Gastrocnemius medialis (tissue), 4 donors: ENCODE results near the gene ITIH4. TPM values are rescaled to one million over a fixed set of nuclear protein-coding genes. Genes with fewer than 3 reads are reported as not detected.

Experiments
- ATAC-seq, 2 donors: fragments of 150-250 bp; one replicate each; pipeline ENCODE4 v1.9.1; 2016
- DNase-seq, 2 donors: peaks; one replicate each; pipeline ENCODE4 v3.0.0-alpha.2; 2019
- H3K27ac ChIP-seq, 4 donors: fragments of 200-600 bp; sonication (generic); 1 replicate in 1 of 4; 2 replicates in 3 of 4; pipeline ENCODE4 v1.5.1; 2016 to 2018; ENCODE audit warnings: mild to moderate bottlenecking in 2 of 4, moderate library complexity in 1 of 4
- H3K27me3 ChIP-seq, 3 donors: fragments of 200-600 bp; sonication (generic) in 2 of 3; 1 replicate in 1 of 3; 2 replicates in 2 of 3; pipeline versions ENCODE4 v1.5.1 to v1.6.0; 2016 to 2019; ENCODE audit warnings: mild to moderate bottlenecking in 1 of 3, moderate library complexity in 1 of 3
- H3K36me3 ChIP-seq, 2 donors: fragments of 200-600 bp; sonication (generic) in 1 of 2; one replicate each; pipeline ENCODE4 v1.5.1; 2017 to 2018
- H3K4me1 ChIP-seq, 2 donors: fragments of 200-600 bp; sonication (generic) in 1 of 2; one replicate each; pipeline ENCODE4 v1.5.1; 2016 to 2017; ENCODE audit warnings: mild to moderate bottlenecking in 2 of 2
- H3K4me3 ChIP-seq, 4 donors: fragments of 200-600 bp; sonication (generic) in 3 of 4; 1 replicate in 1 of 4; 2 replicates in 3 of 4; pipeline ENCODE4 v1.5.1; 2016 to 2019; ENCODE audit warnings: mild to moderate bottlenecking in 2 of 4
- H3K9me3 ChIP-seq, 3 donors: fragments of 200-600 bp; sonication (generic) in 2 of 3; 1 replicate in 1 of 3; 2 replicates in 2 of 3; pipeline ENCODE4 v1.5.1; 2016 to 2019
- CTCF ChIP-seq, 5 experiments: fragments of 450-650 bp in 3 of 5; fragments of 200-600 bp in 2 of 5; sonication (generic) in 2 of 5; IDR thresholded peaks in 4 of 5; conservative IDR thresholded peaks in 1 of 5; 1 replicate in 4 of 5; 2 replicates in 1 of 5; pipeline ENCODE4 v1.5.1; 2016 to 2019; ENCODE audit warnings: antibody characterized with exemption in 5 of 5, mild to moderate bottlenecking in 3 of 5, moderate library complexity in 3 of 5
- POLR2A ChIP-seq, 2 donors: fragments of 450-650 bp; IDR thresholded peaks; one replicate each; pipeline ENCODE4 v1.6.1; 2017; ENCODE audit warnings: antibody characterized with exemption in 2 of 2, mild to moderate bottlenecking in 2 of 2, moderate library complexity in 2 of 2
- in situ Hi-C, 4 donors: fragments of 200-750 bp; cut with MboI; loops; one replicate each; pipeline versions ENCODE4 v1.15.0 to v1.8.0; 2017; ENCODE audit warnings: low sequenced_read_pairs in 4 of 4
- intact Hi-C: fragments of 100-400 bp; cut with DNase I; formaldehyde crosslinking; loops from one replicate; pipeline ENCODE4 v1.15.1; 2023; ENCODE audit warnings: low total_unique reads
- total RNA-seq, 4 donors: library from RNA; depleted of rRNA; stranded (reverse); fragments of >200 nt; gene quantifications; one replicate each; pipeline versions ENCODE4 v1.1.0 to v1.2.3, GENCODE V29; 2016

The ITIH4 gene
- total RNA-seq, 4 donors from 2014 or later, result 3.5 to 20.4 (median 12.7) TPM

- DNase-seq (no peak), ATAC-seq (no peak)
- TF ChIP-seq CTCF (IDR thresholded peaks at IDR 0.05 in 4 of 5, conservative IDR thresholded peaks at IDR 0.05 in 1 of 5) (no peak), POLR2A (IDR thresholded peaks at IDR 0.05) (no peak)
- in situ Hi-C loops, result no loop called here
- Histone ChIP-seq H3K4me3 (no peak overlapping the region), H3K9me3 (no peaks in the 10 kb centered on the region), H3K27me3 (no peaks in the 10 kb centered on the region), H3K27ac (peak overlapping the region in 1 of 4 donors; percentile 96), H3K36me3 (peaks cover 0 to 83% of the 10 kb centered on the region in 2 donors), H3K4me1 (peaks cover 7 to 8% of the 10 kb centered on the region in 2 donors)
- intact Hi-C loops, result no loop called here
Observed at GRCh38 chr3:52817221-52817620, 13.3 kb downstream of the ITIH4 start.

- no peak for DNase-seq
- H3K27ac ChIP-seq, result peak overlapping the region in 1 of 4 donors; percentile 27
- H3K36me3 ChIP-seq, result peaks cover 0 to 77% of the 10 kb centered on the region in 2 donors
- no peak overlapping the region for H3K4me3 ChIP-seq
- intact Hi-C loops, result no loop called here
- no peak for ATAC-seq
- peaks cover 7 to 8% of the 10 kb centered on the region in 2 donors for H3K4me1 ChIP-seq
- no peaks in the 10 kb centered on the region for H3K27me3 ChIP-seq
- no peaks in the 10 kb centered on the region for H3K9me3 ChIP-seq
- TF ChIP-seq CTCF (IDR thresholded peaks at IDR 0.05 in 4 of 5, conservative IDR thresholded peaks at IDR 0.05 in 1 of 5) (no peak), POLR2A (IDR thresholded peaks at IDR 0.05) (no peak)
- in situ Hi-C loops, result no loop called here
Observed at GRCh38 chr3:52816654-52817053, 13.8 kb downstream of the ITIH4 start.

- no peak overlapping the region for H3K27ac ChIP-seq
- peaks cover 7 to 11% of the 10 kb centered on the region in 2 donors for H3K4me1 ChIP-seq
- H3K36me3 ChIP-seq, result peaks cover 0 to 73% of the 10 kb centered on the region in 2 donors
- no peaks in the 10 kb centered on the region for H3K9me3 ChIP-seq
- TF ChIP-seq CTCF (IDR thresholded peaks at IDR 0.05 in 4 of 5, conservative IDR thresholded peaks at IDR 0.05 in 1 of 5) (no peak), POLR2A (IDR thresholded peaks at IDR 0.05) (no peak)
- intact Hi-C loops, result no loop called here
- DNase-seq (no peak), ATAC-seq (no peak)
- in situ Hi-C loops, result no loop called here
- no peak overlapping the region for H3K4me3 ChIP-seq
- no peaks in the 10 kb centered on the region for H3K27me3 ChIP-seq
Observed at GRCh38 chr3:52816199-52816598, 14.3 kb downstream of the ITIH4 start.

GRCh38 chr3:52813810-52814209 is 16.7 kb downstream of the ITIH4 start:
- ATAC-seq (no peak), DNase-seq (no peak)
- intact Hi-C loops, result no loop called here
- no peak for TF ChIP-seq CTCF (IDR thresholded peaks at IDR 0.05 in 4 of 5, conservative IDR thresholded peaks at IDR 0.05 in 1 of 5)
- TF ChIP-seq POLR2A (IDR thresholded peaks at IDR 0.05), result no peak
- Histone ChIP-seq H3K9me3 (no peaks in the 10 kb centered on the region), H3K4me3 (no peak overlapping the region), H3K4me1 (peaks cover 0 to 3% of the 10 kb centered on the region in 2 donors), H3K27ac (peak overlapping the region in 1 of 4 donors; percentile 43), H3K27me3 (no peaks in the 10 kb centered on the region), H3K36me3 (peaks cover 0 to 51% of the 10 kb centered on the region in 2 donors)
- in situ Hi-C loops, result no loop called here

- in situ Hi-C loops, result no loop called here
- Histone ChIP-seq H3K27ac (peak overlapping the region; percentile 7 to 20 (median 12)), H3K9me3 (no peaks in the 10 kb centered on the region), H3K36me3 (peaks cover 0 to 28% of the 10 kb centered on the region in 2 donors), H3K4me3 (no peak overlapping the region), H3K4me1 (peaks cover 0 to 3% of the 10 kb centered on the region in 2 donors), H3K27me3 (no peaks in the 10 kb centered on the region)
- intact Hi-C loops, result no loop called here
- ATAC-seq (peak; percentile 32 to 34), DNase-seq (no peak)
- no peak for TF ChIP-seq CTCF (IDR thresholded peaks at IDR 0.05 in 4 of 5, conservative IDR thresholded peaks at IDR 0.05 in 1 of 5)
- TF ChIP-seq POLR2A (IDR thresholded peaks at IDR 0.05), result no peak
Observed at GRCh38 chr3:52811452-52812011, 18.9 kb downstream of the ITIH4 start.
